ENCODE results near the gene PTPN3. TPM values are rescaled to one million over a fixed set of nuclear protein-coding genes. Genes with fewer than 3 reads are reported as not detected.
"Not testable (repeated sequence)": the region's sequence is repeated elsewhere in the genome, so short reads cannot be mapped to it uniquely, and the experiment has no call there.

Gene PTPN3
- total RNA-seq, 1 experiment from 2014 or later, result 1.1 TPM

- intact Hi-C loops (cut with micrococcal nuclease; ENCODE audit: unreplicated experiment), result no loop called here
- CTCF ChIA-PET, result no interaction called here
- H3K27me3 ChIP-seq (replicated peaks; ENCODE audit: insufficient read depth, low read depth, low read length, poor library complexity), result peaks cover 15% of the 10 kb centered on the region
These were observed 12.4 kb upstream of the PTPN3 start for GRCh38 chr9:109510506-109510905.

DNA sequence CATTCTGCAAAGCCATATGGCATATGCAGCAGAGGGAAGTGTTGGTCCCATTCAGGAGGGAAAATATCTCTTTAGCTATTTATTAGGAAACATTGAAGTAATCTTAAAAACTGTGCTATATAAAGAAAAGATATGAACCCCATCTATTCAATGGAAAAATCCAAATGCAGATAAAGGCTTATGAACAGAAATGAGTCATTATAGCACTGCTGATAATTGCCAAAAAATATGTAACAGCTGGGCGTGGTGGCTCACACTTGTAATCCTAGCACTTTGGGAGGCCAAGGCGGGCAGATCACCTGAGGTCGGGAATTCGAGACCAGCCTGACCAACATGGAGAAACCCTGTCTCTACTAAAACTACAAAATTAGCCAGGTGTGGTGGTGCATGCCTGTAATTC is 11.9 kb upstream of the PTPN3 start:
- POLR2A ChIA-PET (ENCODE audit: low non-redundant PET); DNase-seq (ENCODE audit: low spot score); H3K36me3 ChIP-seq (ENCODE audit: insufficient read depth, low read length, poor library complexity, severe bottlenecking); intact Hi-C loops (cut with micrococcal nuclease; ENCODE audit: unreplicated experiment); H3K27ac ChIP-seq (ENCODE audit: low read depth, low read length, poor library complexity, severe bottlenecking); CTCF ChIA-PET; H3K4me3 ChIP-seq (ENCODE audit: low read depth, low read length, poor library complexity, severe bottlenecking); H3K9me3 ChIP-seq (ENCODE audit: low read depth, low read length, poor library complexity, severe bottlenecking); H3K4me1 ChIP-seq (ENCODE audit: insufficient read depth, low read length, poor library complexity, severe bottlenecking); BruUV-seq (replicated peaks): not testable (repeated sequence)
- H3K27me3 ChIP-seq (replicated peaks; ENCODE audit: insufficient read depth, low read depth, low read length, poor library complexity), result peaks cover 17% of the 10 kb centered on the region

More at GRCh38 chr9:109510506-109510905, 12.4 kb upstream of the PTPN3 start:
- DNase-seq (ENCODE audit: low spot score), result no peak
- H3K36me3 ChIP-seq (ENCODE audit: insufficient read depth, low read length, poor library complexity, severe bottlenecking), result no peaks in the 10 kb centered on the region
- POLR2A ChIA-PET (ENCODE audit: low non-redundant PET), result no interaction called here
- BruUV-seq (replicated peaks), result no TSS peak
- H3K27ac ChIP-seq (ENCODE audit: low read depth, low read length, poor library complexity, severe bottlenecking), result no peak overlapping the region
- H3K4me1 ChIP-seq (ENCODE audit: insufficient read depth, low read length, poor library complexity, severe bottlenecking), result no peaks in the 10 kb centered on the region
- no peaks in the 10 kb centered on the region for H3K9me3 ChIP-seq (ENCODE audit: low read depth, low read length, poor library complexity, severe bottlenecking)
- H3K4me3 ChIP-seq (ENCODE audit: low read depth, low read length, poor library complexity, severe bottlenecking), result no peak overlapping the region
- TF ChIP-seq CTCF (conservative IDR thresholded peaks at IDR 0.05; ENCODE audit: low read depth, low read length), result no peak
- no peak for TF ChIP-seq EZH2 (IDR thresholded peaks at IDR 0.05; ENCODE audit: borderline replicate concordance, low read depth, low read length, poor library complexity, severe bottlenecking)

DNA sequence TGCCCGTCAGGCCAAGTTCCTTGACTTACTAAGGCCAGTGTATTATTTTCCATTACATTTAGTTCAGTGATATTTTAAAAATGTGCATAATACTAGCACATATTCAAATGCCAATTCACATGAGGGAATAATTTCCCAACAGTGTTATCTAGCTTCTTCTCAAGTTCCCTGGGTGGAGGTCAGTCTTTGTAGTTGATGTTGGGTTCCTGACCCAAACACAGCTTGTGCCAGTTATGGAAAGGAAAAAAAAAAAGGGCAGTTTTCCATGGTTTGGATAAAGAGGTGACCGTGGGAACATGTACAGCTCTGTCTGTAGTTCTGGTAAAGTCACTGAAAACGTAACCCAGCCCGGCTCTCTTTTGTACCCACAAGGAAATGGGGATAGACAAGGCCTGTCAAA is 11.5 kb upstream of the PTPN3 start:
- POLR2A ChIA-PET (ENCODE audit: low non-redundant PET), result no interaction called here
- H3K27ac ChIP-seq (ENCODE audit: low read depth, low read length, poor library complexity, severe bottlenecking), result no peak overlapping the region
- H3K36me3 ChIP-seq (ENCODE audit: insufficient read depth, low read length, poor library complexity, severe bottlenecking), result no peaks in the 10 kb centered on the region

More for the DNA sequence above, 11.5 kb upstream of the PTPN3 start:
- intact Hi-C loops (cut with micrococcal nuclease; ENCODE audit: unreplicated experiment), result no loop called here
- DNase-seq (ENCODE audit: low spot score), result no peak
- Histone ChIP-seq H3K4me3 (ENCODE audit: low read depth, low read length, poor library complexity, severe bottlenecking) (no peak overlapping the region), H3K27me3 (replicated peaks; ENCODE audit: insufficient read depth, low read depth, low read length, poor library complexity) (peaks cover 21% of the 10 kb centered on the region), H3K9me3 (ENCODE audit: low read depth, low read length, poor library complexity, severe bottlenecking) (no peaks in the 10 kb centered on the region), H3K4me1 (ENCODE audit: insufficient read depth, low read length, poor library complexity, severe bottlenecking) (no peaks in the 10 kb centered on the region)
- no TSS peak for BruUV-seq (replicated peaks)
- no peak for TF ChIP-seq EZH2 (IDR thresholded peaks at IDR 0.05; ENCODE audit: borderline replicate concordance, low read depth, low read length, poor library complexity, severe bottlenecking)
- no peak for TF ChIP-seq CTCF (conservative IDR thresholded peaks at IDR 0.05; ENCODE audit: low read depth, low read length)
- CTCF ChIA-PET, result no interaction called here
